Measurements from ENCODE around the gene VAPB.
"Not testable (repeated sequence)": the region's sequence is repeated elsewhere in the genome, so short reads cannot be mapped to it uniquely, and the experiment has no call there.

VAPB gene

DNA sequence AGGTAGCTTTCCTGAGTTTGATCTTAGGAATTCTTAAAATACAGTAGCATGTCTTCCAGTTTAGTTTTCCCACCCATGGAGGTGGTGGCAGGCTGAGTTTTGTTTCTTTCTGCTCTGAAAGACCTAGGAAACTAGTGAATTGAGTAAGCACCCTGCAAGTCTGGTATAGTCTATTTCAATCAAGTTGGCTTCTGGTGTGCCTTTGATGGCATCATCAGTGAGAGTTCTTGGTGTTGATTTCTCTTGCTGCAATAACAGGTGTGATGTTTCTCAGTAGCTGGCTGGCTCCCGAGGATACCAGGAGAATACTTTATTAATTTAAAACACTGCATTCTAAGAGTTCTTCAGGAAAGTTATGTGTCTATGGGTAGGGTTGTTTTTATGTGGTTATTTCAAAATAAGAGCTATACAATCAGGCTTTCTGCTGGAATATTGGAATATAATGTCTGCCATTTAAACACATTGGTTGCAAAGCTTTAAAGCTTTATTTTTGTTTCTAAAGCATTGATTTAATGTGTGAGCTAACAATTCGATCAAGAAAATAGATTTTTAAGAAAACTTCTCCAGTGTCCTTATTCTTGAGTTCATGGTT is 19.0 kb downstream of the VAPB start:
- peak; percentile 18 for DNase-seq (ENCODE audit: low spot score)

DNA sequence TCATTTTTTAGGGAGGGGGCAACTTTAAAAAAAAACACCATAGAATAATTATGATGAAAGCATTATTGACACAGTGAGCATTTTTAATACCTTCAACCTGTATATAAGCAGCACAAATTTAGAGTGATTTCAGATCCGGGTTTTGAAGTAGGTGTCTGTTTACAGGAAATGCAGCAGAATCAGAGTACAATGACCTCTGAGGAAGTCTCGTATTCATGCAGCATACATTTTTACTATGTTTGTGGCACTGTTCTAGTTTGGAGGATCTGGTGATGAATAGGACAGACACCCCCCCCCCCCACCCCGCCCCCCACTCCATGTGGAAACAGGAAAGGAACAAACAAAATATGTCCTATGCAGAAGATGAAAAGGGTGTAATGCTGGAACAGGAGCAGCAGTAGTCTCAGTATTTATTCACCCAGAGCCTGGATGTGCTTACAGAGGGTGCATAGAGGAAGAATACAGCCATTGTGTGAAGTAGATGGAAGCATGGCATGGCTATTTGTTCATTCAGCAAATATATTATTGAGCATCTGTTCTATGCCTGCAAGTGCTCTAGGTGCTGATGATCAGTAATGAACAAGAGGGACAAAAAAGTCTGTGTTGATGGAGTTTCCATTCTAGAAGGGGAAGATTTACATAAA is 19.7 kb downstream of the VAPB start:
- peak; percentile 18 for DNase-seq (ENCODE audit: low spot score)

DNA sequence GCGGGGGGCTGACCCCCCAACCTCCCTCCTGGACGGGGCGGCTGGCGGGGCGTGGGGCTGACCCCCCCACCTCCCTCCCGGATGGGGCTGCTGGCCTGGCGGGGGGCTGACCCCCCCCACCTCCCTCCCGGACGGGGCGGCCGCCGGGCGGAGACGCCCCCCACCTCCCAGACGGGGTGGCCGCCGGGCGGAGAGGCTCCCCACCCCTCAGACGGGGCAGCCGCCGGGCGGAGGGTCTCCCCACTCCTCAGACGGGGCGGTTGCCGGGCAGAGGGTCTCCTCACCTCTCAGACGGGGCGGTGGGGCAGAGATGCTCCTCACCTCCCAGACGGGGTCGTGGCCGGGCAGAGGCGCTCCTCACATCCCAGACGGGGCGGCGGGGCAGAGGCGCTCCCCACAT is 25.2 kb downstream of the VAPB start:
- DNase-seq (ENCODE audit: low spot score): not testable (repeated sequence)

DNA sequence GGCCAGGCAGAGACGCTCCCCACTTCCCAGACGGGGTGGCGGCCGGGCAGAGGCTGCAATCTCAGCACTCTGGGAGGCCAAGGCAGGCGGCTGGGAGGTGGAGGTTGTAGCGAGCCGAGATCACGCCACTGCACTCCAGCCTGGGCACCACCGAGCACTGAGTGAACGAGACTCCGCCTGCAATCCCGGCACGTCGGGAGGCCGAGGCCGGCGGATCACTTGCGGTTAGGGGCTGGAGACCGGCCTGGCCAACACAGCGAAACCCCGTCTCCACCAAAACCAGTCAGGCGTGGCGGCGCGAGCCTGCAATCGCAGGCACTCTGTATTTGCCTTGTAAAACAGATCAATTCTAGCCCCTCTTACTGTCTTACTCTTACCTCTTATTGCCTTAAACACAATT is 25.8 kb downstream of the VAPB start:
- DNase-seq (ENCODE audit: low spot score): not testable (repeated sequence)

DNA sequence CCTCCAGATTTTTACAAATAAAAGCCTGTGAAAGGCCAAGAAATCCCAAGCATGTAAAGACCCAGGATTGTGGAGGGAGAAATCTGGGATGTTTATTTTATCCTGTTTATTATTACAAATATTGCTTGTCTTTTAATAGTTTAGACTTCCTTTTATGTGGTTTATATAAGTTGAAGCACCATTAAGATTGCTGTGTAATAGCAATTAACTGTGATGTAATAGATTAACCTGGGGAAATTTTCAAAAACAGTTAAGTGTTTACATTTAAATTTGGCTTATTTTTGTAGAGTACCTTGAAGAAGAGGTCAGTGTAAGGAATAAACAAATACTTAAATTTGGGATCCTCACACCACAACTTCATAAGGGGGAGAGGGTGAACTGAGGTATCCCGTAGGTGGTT is 27.0 kb downstream of the VAPB start:
- DNase-seq (ENCODE audit: low spot score): no peak

DNA sequence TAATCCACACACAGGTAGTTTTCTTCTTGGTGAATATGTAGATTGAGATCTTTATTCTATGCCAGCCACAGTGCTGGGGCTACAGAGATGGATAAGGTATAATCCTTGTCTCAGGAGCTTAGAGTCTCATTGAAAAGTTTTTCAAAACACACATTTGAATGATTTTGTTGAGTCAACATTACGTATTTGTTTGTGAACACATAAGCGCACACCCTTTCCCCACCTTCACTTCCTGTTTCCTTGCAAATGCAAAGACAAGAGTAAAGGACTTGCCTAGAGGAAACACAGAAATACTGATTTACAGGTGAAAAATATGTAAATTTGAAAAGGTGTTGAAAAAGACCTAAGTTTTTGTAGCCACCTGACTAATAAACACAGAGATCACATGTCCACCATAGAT is 27.8 kb downstream of the VAPB start:
- DNase-seq (ENCODE audit: low spot score): peak; percentile 22

DNA sequence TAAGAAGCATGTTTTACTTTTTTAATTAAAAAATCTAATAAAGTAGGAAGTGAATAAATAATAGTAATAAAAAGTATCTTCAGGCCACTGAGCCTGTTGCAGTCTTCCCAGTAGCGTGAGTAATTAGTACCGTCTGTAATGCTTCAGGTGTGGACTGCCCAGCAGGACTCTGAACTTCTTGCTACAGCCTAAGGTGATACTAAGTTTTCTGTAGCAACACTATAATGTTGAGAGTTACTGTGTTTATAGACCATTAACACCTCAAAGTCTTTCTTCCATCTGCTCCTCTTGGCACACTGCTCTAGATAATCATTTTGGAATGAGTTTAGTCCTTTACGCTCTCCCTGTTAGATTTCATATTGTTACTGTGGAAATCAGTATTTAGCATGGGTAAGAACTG is 28.4 kb downstream of the VAPB start:
- no peak for DNase-seq (ENCODE audit: low spot score)

DNA sequence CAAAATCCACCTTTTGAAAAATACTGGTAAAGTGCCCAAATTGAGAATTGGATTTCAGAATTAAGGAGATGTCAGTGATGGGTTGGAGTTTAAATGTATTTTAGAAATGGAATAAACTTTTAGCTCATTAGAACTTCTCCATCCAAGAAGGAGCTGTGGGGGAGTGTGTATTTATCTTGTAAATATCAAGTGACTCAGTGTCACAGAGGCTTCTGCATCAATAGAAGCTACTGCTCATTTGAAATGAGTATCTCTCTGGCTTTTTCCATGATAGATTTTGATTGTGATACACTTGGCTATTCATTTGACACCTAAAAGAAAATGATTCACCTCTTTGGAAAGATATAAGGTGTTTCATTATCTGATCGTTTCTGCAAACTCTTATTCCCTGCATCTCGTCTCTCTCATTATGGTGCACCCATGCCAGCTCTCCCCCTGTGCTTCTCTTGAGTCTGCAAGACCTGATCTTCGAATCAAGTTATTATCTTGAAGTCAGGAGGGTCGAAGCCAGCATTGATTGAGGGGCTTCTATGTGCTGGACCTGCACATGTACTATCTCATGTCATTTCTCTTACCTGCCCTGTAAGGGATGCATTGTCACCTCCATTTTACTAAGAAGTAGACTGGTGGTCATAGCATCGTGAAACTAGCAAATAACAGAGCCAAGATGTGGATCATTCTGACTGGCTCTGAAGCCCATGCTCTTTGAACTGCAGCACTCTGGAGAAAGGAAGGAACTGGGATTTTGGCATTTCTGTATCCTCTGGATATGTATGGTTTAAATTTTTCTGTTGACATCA is 30.1 kb downstream of the VAPB start:
- no peak for DNase-seq (ENCODE audit: low spot score)

DNA sequence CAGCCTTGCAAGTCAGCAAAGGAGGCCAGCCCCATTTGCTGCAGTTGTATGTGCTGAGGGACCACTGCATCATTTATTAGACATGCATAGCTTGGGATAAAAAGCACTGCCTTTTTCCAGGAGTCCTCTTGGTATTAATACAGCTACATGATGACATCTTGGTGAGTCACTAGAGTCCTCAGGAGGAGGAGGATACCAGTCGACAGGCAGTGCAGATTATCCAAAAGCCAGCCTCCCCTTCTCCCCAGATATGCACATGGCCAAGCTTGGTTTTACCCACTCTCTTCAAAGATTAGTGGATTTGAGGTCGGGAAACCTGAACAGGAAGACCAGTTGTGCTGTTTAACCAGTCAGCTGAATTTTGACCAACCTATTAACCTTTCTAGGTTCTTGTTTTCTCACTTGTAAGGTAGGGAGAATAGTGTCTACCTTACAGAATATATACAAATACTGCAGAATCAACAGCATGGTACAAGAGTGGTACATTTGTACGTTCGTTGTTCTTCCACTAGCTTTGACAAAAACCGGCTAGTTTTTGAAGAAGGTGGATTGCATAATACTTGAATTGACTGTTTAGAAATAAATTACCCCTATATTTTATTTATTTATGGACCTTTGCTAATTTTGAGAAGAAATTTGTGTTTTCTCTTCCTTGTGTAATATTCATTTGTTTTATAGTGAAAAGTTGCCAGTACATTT is 31.9 kb downstream of the VAPB start:
- no peak for DNase-seq (ENCODE audit: low spot score)

DNA sequence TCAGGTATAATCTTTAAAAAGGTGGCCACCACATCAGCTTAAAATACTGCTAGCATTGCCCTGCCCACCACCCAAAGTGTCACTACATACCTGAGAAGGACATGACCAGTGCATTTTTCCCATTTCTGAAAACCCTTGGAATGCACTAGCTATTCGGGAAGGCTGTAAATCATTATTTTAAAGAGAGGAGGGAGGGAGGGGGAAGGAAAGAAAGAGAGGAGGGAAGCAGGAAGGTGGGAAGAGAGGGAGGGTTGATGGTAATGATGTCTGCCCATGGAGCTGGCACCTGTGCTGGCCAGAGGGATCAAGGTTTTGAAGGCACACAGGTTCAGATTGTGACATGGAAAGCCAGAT is 32.4 kb downstream of the VAPB start:
- DNase-seq (ENCODE audit: low spot score): no peak

DNA sequence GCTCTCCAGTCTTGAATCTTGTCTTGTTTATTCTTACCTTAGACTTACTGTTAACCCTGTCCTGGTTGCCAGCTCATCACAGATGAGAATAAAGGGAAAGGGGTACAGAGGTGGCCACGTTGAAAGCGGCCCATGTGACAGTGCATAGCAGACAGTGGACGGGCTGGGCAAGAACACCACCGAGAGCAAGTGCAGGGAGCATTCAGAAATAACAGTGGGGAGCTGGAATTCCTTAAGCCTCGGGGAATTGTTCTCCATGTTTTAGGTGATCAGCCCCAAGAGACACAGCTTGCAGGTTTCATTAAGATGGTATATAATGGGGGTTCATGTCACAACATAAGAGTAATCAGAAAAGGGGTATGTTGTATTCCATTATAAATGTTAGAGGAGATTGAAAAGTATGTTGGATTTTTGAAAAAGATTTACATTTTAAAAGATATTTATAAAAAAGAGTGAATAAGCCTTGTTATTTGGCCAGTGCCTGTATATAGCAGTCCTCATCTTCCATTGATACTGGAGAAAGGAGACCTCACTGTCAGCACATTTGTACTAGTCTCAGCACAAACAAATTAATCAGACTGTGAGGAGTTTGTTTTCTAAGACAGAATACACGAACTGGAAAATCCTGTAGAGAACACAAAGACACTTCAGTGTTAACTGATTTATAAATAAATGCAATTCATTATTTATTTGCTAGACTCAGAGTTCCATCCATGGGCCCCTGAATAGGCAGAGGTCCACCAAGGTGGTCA is 35.4 kb downstream of the VAPB start:
- DNase-seq (ENCODE audit: low spot score): no peak

DNA sequence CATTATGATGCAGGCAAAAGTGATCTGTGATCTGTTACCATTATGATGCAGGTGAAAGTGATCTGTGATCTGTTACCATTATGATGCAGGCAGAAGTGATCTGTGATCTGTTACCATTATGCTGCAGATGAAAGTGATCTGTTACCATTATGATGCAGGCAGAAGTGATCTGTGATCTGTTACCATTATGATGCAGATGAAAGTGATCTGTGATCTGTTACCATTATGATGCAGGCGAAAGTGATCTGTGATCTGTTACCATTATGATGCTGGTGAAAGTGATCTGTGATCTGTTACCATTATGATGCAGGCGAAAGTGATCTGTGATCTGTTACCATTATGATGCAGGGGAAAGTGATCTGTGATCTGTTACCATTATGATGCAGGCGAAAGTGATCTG is 38.5 kb downstream of the VAPB start:
- not testable (repeated sequence) for DNase-seq (ENCODE audit: low spot score)

DNA sequence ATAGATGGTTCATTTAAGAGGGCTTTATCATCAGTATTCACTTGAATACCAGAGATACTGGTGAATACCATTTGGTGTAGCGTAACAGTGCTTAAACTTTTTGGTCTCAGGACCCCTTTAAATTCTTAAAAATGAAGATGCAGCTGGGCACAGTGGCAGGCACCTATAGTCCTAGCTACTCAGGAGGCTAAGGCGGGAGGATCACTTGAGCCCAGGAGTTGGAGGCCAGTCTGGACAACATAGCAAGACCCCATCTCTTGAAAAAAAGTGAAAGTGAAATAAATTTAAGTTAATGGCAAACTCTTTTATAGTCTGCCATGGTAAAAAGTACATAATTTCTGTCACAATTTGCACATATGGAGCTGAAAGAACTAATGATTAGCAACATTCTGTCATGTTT is 39.3 kb downstream of the VAPB start:
- DNase-seq (ENCODE audit: low spot score): no peak

DNA sequence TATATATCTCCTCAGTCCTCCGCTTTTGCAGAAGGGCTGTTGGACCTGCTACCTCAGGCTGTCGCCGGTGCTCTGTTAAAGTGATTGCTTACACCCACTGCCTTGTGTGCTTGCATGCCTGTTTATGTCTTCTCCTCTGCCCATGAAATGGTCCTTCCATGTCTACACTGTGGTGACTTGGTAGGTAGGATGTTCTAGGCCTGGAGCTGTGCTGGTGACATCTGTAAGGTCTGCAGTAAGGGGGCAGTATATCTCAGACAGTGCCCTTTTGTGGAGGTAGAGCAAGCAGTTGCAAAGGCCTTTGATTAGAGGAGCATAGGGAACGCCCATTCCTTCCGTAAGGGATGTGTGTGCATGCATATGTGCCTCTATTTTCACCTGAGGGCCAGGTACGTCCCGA is 40.3 kb downstream of the VAPB start:
- no peak for DNase-seq (ENCODE audit: low spot score)

DNA sequence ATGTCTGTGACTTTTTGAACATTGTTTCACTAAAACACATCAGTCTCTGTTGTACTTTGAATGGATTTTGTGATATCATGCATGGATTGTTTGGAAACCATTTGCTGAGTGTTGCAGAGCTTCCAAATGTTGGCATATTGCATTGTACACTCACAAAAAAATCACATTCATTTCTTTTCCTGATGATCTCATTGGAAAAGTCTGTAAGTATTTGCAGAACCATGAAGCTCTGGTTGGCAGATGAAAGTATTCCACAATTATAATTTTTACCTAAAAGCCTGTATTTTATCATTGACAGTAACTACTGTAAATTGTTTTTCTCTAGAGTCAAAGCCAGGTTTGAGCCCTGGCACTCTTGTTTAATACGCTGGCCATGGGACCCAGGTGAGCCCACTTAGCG is 42.1 kb downstream of the VAPB start:
- DNase-seq (ENCODE audit: low spot score): no peak

DNA sequence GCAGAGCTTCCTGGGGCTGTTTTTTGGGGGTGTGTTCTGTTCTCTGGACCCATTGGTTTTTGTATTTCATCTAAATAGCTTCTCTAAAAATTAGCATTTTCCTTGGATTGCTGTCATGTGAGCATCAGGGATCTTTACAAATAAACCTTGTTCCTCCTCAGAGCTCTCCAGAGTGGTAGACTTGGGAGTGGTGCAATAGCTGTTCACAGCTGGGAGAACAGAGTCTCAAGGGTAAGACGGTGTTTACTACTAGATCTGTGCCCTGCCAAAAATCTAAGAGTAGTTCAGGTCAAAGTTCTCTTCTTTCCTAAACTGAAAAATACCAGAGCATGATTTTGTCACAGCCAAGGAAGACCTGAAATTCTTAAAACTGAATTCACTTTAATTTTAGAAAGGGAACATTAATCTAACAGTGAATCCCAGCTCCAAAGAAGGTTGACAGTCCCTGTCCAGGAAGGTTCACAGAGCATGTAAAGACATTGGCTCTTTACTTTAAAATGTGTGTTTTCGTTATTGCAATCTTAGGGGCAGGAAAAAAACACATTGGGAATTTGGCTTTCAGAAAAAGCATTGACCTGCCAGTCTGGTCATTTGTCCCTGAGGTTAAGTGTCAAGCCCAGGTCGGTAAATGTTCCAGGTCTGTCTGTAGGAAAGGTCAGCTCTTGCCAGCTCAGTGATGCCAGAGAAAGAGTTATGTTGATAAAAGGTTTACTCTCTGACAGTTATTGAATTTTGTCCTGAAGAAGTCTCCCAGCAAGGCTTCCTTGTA is 43.3 kb downstream of the VAPB start:
- DNase-seq (ENCODE audit: low spot score): no peak

DNA sequence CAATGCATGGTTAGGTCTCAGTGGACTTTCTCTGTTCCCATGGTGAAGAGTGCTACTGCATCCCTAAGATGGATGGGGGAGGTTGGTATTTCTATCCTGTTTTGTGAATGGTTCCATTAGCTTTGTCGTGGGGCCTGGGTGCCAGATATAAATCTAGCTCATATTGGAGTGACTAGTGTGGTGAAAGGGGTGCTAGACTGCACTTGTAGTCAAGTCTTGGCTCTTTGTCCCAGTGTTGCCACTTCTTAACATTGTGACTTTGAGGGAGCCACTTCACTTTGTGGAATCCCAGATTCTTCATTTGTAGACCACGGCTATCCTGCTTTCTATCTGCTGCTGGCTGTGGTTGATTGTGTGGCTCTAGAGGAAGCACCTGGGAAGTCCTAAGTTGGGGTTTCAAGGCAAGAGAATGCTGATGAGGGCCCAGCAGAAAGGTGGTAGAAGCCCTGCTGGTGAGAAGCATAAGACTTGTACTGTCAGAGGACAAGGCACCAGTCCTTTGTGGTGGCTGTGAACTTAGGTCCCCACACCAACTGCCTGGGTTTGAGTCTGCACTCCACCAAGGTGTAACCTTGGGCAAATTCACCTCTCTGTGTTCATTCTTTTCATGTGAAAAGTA is 44.1 kb downstream of the VAPB start:
- DNase-seq (ENCODE audit: low spot score): no peak

DNA sequence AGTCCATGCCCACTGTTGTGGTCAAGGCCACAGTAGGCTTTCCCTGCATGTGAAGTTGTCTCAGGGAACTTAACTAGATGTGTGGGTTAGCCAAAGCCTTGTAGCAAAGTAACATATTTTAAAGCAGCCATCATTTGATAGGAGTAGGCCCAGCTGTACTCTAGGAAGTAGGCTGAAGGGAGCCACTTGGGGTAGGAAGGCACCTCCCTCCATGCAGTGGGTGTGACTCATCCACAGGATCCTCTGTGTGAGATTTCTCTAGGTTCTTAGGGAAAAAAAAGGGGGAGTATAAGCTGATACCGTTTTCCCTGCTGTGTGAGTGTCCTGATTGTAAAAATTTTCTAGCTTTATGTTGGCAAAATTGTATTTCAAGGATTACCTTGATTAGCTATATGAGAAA is 44.7 kb downstream of the VAPB start:
- no peak for DNase-seq (ENCODE audit: low spot score)

DNA sequence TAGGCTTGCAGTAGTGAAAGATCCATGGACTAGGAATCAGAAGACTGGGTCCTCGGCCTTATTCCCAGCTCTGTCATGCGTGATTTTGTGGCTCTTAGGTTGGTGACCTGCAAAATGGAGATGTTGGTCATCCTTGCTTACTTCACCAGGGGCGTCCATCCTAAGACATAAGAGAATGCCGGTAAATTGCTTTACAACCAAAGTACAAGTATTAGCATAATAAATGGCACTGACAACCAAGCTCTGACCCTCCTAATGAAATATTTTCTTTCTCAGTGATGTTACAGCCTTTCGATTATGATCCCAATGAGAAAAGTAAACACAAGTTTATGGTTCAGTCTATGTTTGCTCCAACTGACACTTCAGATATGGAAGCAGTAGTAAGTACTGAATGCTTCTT is 45.3 kb downstream of the VAPB start:
- no peak for DNase-seq (ENCODE audit: low spot score)

DNA sequence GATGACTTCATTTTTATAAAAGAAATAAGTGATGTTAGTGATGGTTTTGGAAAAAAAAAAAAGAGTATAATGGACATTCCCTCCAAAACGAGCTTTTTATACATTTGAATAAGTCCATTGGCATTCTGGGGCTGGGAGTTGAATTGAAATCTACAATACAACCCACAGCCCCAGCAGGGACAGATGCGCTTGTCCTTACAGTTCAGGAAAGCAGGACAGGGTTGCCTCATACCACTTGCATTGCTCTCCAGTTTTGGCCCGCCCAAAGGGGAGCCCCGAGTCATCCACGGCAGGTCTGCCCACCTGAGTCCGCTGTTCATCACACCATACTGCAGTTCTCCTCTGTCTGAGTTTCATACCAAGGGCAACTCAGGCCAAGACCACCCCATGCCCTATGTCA is 46.2 kb downstream of the VAPB start:
- no peak for DNase-seq (ENCODE audit: low spot score)

Measured in CD4-positive, alpha-beta T cell treated with Interleukin-15 for 4 hours (primary cell).